ENCODE measurements around the gene KRT7.
A peak's percentile ranks its signal among the peaks of the same experiment; 100 is the strongest.

Gene KRT7

GRCh38 chr12:52228931-52229330 lies 4.1 kb upstream of the KRT7 start:
- Histone ChIP-seq H3K9ac (no peak overlapping the region), H3K4me1 (no peaks in the 10 kb centered on the region), H3K27me3 (peaks cover 14% of the 10 kb centered on the region; the same call in 1 of the 2 replicates), H3K4me3 (no peak overlapping the region), H4K20me1 (no peaks in the 10 kb centered on the region), H3K4me2 (no peak overlapping the region), H3K27ac (no peak overlapping the region), H3K9me3 (no peaks in the 10 kb centered on the region), H3K36me3 (no peaks in the 10 kb centered on the region)
- no peak for TF ChIP-seq Cebpa-rat (IDR thresholded peaks at IDR 0.05)

GRCh38 chr12:52229836-52230343 lies 3.2 kb upstream of the KRT7 start:
- Histone ChIP-seq H3K36me3 (no peaks in the 10 kb centered on the region), H3K27me3 (peaks cover 14% of the 10 kb centered on the region; the same call in 1 of the 2 replicates), H3K9ac (no peak overlapping the region), H3K4me3 (no peak overlapping the region), H4K20me1 (no peaks in the 10 kb centered on the region), H3K27ac (no peak overlapping the region), H3K4me1 (peaks cover 6% of the 10 kb centered on the region), H3K9me3 (no peaks in the 10 kb centered on the region), H3K4me2 (no peak overlapping the region)
- TF ChIP-seq Cebpa-rat (IDR thresholded peaks at IDR 0.05): no peak

GRCh38 chr12:52230364-52231281 lies 2.4 kb upstream of the KRT7 start:
- H3K9me3 ChIP-seq: no peaks in the 10 kb centered on the region
- no peak overlapping the region for H3K27ac ChIP-seq
- peaks cover 14% of the 10 kb centered on the region; the same call in 1 of the 2 replicates for H3K27me3 ChIP-seq
- H3K4me2 ChIP-seq: no peak overlapping the region
- H4K20me1 ChIP-seq: no peaks in the 10 kb centered on the region
- H3K4me1 ChIP-seq: peaks cover 13% of the 10 kb centered on the region
- TF ChIP-seq Cebpa-rat (IDR thresholded peaks at IDR 0.05): no peak
- H3K9ac ChIP-seq: no peak overlapping the region
- no peaks in the 10 kb centered on the region for H3K36me3 ChIP-seq
- no peak overlapping the region for H3K4me3 ChIP-seq

GRCh38 chr12:52231305-52232202 lies 1.5 kb upstream of the KRT7 start:
- H3K27ac ChIP-seq: no peak overlapping the region
- peaks cover 14% of the 10 kb centered on the region; the same call in 1 of the 2 replicates for H3K27me3 ChIP-seq
- no peaks in the 10 kb centered on the region for H3K9me3 ChIP-seq
- peaks cover 17% of the 10 kb centered on the region for H3K4me1 ChIP-seq
- no peak overlapping the region for H3K9ac ChIP-seq
- H3K36me3 ChIP-seq: no peaks in the 10 kb centered on the region
- no peak overlapping the region for H3K4me2 ChIP-seq
- no peak overlapping the region for H3K4me3 ChIP-seq
- no peak for TF ChIP-seq Cebpa-rat (IDR thresholded peaks at IDR 0.05)
- H4K20me1 ChIP-seq: no peaks in the 10 kb centered on the region

- Histone ChIP-seq H4K20me1 (no peaks in the 10 kb centered on the region), H3K36me3 (no peaks in the 10 kb centered on the region), H3K4me3 (no peak overlapping the region), H3K9ac (no peak overlapping the region), H3K27ac (no peak overlapping the region), H3K4me2 (no peak overlapping the region), H3K4me1 (peaks cover 17% of the 10 kb centered on the region), H3K27me3 (peaks cover 14% of the 10 kb centered on the region; the same call in 1 of the 2 replicates), H3K9me3 (no peaks in the 10 kb centered on the region)
- TF ChIP-seq Cebpa-rat (IDR thresholded peaks at IDR 0.05): no peak
Observed at GRCh38 chr12:52232203-52232673, 805 bp upstream of the KRT7 start.

- peaks cover 17% of the 10 kb centered on the region for H3K4me1 ChIP-seq
- H3K4me2 ChIP-seq: no peak overlapping the region
- H3K9me3 ChIP-seq: no peaks in the 10 kb centered on the region
- H3K27me3 ChIP-seq: peaks cover 14% of the 10 kb centered on the region; the same call in 1 of the 2 replicates
- TF ChIP-seq Cebpa-rat (IDR thresholded peaks at IDR 0.05): no peak
- H3K4me3 ChIP-seq: no peak overlapping the region
- no peak overlapping the region for H3K27ac ChIP-seq
- no peak overlapping the region for H3K9ac ChIP-seq
- H3K36me3 ChIP-seq: no peaks in the 10 kb centered on the region
- no peaks in the 10 kb centered on the region for H4K20me1 ChIP-seq
Observed at GRCh38 chr12:52233462-52234207, 592 bp downstream of the KRT7 start.

- no peak overlapping the region for H3K9ac ChIP-seq
- H3K36me3 ChIP-seq: no peaks in the 10 kb centered on the region
- peaks cover 14% of the 10 kb centered on the region; the same call in 1 of the 2 replicates for H3K27me3 ChIP-seq
- 0 out of 2 replicates have a peak overlapping the region, but pooled peaks have one; percentile 14 for H3K4me2 ChIP-seq
- peaks cover 17% of the 10 kb centered on the region for H3K4me1 ChIP-seq
- TF ChIP-seq Cebpa-rat (IDR thresholded peaks at IDR 0.05): no peak
- H3K27ac ChIP-seq: no peak overlapping the region
- H4K20me1 ChIP-seq: no peaks in the 10 kb centered on the region
- no peak overlapping the region for H3K4me3 ChIP-seq
- no peaks in the 10 kb centered on the region for H3K9me3 ChIP-seq
Observed at GRCh38 chr12:52234223-52234810, 1.3 kb downstream of the KRT7 start.

- Histone ChIP-seq H3K27ac (peak overlapping the region; percentile 30; the same call in 1 of the 2 replicates), H4K20me1 (no peaks in the 10 kb centered on the region), H3K9me3 (no peaks in the 10 kb centered on the region), H3K4me2 (peak overlapping the region; percentile 64), H3K4me1 (peaks cover 17% of the 10 kb centered on the region), H3K36me3 (no peaks in the 10 kb centered on the region), H3K27me3 (peaks cover 14% of the 10 kb centered on the region; the same call in 1 of the 2 replicates), H3K9ac (peak overlapping the region; percentile 19; the same call in 1 of the 2 replicates), H3K4me3 (no peak overlapping the region)
- no peak for TF ChIP-seq Cebpa-rat (IDR thresholded peaks at IDR 0.05)
Observed at GRCh38 chr12:52235001-52235764, 2.1 kb downstream of the KRT7 start.

All from BLaER1 (cell line).